Retinal pigment epithelial cell (primary cell): Measurements from ENCODE around the gene SKIC8.

Experiments
- DNase-seq: peaks from one replicate; pipeline ENCODE4 v3.0.0-alpha.2; 2010; ENCODE audit warnings: low read depth
- H3K4me3 ChIP-seq: 2 replicates; pipeline ENCODE4 v1.5.1; 2011; ENCODE audit warnings: mild to moderate bottlenecking, low read length, control low read depth, moderate library complexity
- CTCF ChIP-seq: conservative IDR thresholded peaks from 2 replicates; pipeline ENCODE4 v1.5.1; 2011; ENCODE audit warnings: low read depth, low read length, control low read depth, inconsistent platforms

The SKIC8 gene

GRCh38 chr15:78243491-78243941 lies 55.9 kb downstream of the SKIC8 start:
- H3K4me3 ChIP-seq, result no peak overlapping the region
- no peak for TF ChIP-seq CTCF
- DNase-seq, result no peak

DNA sequence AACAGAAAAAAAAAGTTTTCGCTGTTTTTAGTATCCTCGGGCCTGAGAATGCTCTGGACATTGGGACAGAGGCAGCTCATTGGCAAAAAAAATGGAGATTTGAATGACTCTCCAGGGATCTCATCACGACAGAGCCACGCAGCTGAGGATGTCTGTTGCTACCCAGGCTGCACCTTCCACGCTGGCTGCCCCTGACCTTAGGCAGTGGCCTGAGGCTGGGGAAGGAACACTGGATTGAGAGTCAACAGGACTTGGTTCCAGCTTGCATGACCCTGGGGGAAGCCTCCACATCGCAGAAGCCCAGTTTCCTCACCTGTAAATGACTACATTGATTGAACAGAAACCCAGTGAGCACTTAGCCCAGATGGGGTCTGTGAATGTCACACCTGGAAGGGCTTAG lies 56.4 kb downstream of the SKIC8 start:
- no peak overlapping the region for H3K4me3 ChIP-seq
- DNase-seq, result no peak
- TF ChIP-seq CTCF, result no peak

DNA sequence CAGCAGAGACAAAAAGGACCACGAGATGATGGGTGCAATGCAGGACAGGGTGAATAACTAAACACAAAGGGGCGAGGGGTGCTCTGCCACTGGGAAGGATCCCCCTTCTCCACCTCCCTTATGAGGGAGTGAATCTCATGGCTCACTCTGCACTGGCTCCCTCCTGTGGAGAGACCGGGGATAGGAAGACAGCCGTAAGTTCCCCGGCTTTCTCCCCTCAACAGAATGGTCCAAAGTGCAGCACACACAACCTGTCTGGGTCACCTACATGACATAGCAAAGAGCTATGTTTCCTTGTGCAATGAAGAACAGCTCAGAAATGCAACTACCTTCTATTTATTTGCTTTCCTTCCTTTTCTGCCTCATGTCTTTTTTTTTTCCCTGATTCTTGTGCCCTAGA lies 57.3 kb downstream of the SKIC8 start:
- no peak overlapping the region for H3K4me3 ChIP-seq
- TF ChIP-seq CTCF, result peak; percentile 61
- no peak for DNase-seq

DNA sequence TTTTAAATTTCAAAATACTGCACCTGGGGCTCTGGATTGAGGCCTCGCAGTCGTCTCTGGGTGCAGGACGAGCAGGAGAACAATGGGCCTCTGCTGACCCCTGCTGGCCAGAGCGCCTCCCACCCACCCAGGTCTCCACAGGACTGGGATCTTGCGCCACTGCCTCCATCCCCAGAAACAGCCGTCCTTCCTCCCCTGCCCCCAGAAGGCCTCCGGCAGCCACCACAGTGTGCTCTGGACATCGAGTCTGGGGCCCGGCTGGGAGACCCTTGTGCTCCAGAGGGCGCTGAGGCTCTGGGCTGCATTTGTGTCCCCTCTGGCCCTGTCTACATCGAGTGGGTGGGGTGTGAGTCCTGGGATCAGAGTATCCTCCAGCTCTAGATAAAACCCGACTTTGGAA lies 58.4 kb downstream of the SKIC8 start:
- TF ChIP-seq CTCF, result peak; percentile 83
- no peak for DNase-seq
- H3K4me3 ChIP-seq, result no peak overlapping the region

- no peak for DNase-seq
- H3K4me3 ChIP-seq, result no peak overlapping the region
- no peak for TF ChIP-seq CTCF
Measured at GRCh38 chr15:78239811-78240210, 59.6 kb downstream of the SKIC8 start.

- no peak overlapping the region for H3K4me3 ChIP-seq
- no peak for TF ChIP-seq CTCF
- DNase-seq, result no peak
Measured at GRCh38 chr15:78237146-78237545, 62.3 kb downstream of the SKIC8 start.

DNA sequence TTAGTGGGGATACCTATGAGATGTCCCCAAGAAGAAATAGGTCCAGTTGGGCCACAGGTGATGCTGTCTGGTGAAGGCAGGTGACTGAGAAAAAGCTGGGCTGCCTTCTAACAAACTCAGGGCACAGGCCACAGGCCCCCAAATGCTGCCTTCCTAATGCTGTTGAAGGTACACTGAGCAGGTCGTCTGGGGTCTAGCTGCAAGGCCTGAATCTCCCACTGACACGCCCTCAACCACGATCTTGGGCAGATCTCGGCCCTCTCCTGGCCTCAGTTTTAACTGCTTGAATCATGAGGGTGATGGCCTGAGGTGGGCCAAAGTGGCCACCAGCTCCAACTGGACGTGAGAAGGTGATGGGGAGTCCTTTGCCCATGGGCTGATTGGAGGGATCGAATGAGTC lies 62.9 kb downstream of the SKIC8 start:
- DNase-seq, result no peak
- no peak for TF ChIP-seq CTCF

More for the DNA sequence above, 62.9 kb downstream of the SKIC8 start:
- H3K4me3 ChIP-seq, result no peak overlapping the region
